ENCODE measurements around the gene ARHGDIA. TPM values are rescaled to one million over a fixed set of nuclear protein-coding genes. Genes with fewer than 3 reads are reported as not detected.
"Not testable (repeated sequence)": the region's sequence is repeated elsewhere in the genome, so short reads cannot be mapped to it uniquely, and the experiment has no call there.

Gene ARHGDIA
- 276 and 304 TPM in 2 replicates for total RNA-seq (2014; rRNA removed; shearing (Covaris generic))

DNA sequence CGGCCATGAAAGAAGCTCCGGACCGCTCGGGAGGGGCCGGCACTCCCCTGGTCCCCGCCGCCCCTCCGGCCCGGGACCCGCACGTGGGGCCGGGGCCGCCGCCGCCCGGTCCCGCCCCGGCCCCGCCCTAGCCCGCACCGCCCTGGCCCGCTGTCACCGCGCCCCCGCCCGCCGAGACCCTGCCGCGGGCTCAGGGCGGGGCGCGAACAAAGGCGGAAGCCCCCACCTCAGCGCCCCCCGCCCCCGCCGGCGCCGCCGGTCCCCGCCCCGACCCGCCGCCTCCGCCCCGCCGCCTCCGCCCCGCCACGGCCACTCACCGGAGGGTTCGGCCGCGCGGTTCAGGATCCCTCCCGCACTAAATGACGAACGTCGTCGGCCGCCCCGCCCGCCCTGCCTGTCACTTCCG lies at the start of gene ARHGDIA:
TSS of gene ARHGDIA (minus strand) at position 357 of the 406 bp plus-strand sequence. CDS start 1,407 bp downstream, outside the sequence.
- peaks cover 59% of the 10 kb centered on the region for H3K36me3 ChIP-seq
- DNase-seq (ENCODE audit: low read depth in 1 of 2, low spot score in 2 of 2), result no peak
- no peaks in the 10 kb centered on the region; the same call in 1 of the 2 replicates for H3K9me3 ChIP-seq (replicated peaks)
- no peaks in the 10 kb centered on the region for H3K27me3 ChIP-seq (replicated peaks)
- peak within 1 kb of the TSS; percentile 98 for H3K4me3 ChIP-seq
- peaks cover 50% of the 10 kb centered on the region for H3K4me1 ChIP-seq (replicated peaks)
- peak within 1 kb of the TSS; percentile 93 for H3K27ac ChIP-seq

DNA sequence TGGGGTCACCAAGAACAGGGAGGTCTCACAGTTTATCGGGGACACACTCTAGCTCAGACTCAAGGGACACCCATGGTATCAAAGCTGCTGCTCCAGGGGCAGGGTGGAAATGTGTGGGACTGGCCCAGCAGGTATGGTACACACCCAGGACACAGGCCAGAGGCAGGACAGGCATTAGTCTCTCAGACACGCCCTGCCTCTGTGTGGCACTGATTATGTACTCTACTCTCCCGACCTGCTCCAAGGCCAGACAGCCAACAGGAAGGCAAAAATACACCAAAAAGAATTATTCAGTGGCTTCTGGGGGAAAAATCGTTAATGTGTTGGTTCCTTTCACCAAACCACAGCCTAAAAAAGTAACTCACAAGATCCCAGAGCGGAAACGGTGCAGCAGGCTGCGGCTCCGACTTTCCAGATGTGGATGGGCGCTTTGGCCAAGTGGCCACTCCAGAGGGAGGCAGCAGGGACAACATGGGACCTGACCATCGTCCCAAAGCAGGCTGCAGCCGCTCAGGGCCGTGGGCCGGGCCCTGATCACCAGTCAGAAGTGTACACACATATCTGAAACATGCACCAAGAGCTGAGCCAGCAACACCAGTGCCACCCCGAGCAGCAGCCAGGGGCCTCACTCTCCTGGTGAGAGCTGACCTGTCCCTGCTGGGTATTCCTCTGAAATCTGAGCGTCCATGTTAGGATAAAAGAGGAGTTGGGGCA lies 47.9 kb upstream of the ARHGDIA start:
- no peak for DNase-seq (ENCODE audit: low read depth in 1 of 2, low spot score in 2 of 2)
- Histone ChIP-seq H3K27me3 (replicated peaks) (no peaks in the 10 kb centered on the region), H3K36me3 (peaks cover 65% of the 10 kb centered on the region), H3K9me3 (replicated peaks) (no peaks in the 10 kb centered on the region), H3K4me3 (no peak overlapping the region), H3K27ac (no peak overlapping the region), H3K4me1 (replicated peaks) (peaks cover 17% of the 10 kb centered on the region)

DNA sequence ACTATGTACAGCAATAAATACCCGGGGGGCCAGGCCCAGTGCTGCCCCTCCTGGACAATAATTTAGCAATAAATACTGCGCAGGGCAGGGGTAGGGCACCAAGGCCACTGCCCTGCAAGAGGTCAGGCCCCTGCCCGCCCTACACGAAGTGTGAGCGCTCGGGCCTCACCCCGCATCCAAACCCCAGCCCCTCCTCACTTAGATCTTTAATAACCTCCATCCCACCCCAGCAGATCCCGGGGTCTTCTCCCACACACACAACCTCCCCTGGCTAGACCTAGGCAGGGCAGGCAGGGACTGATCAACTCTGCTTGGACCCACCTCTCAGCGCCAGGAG lies 47.2 kb upstream of the ARHGDIA start:
- H3K27me3 ChIP-seq (replicated peaks); DNase-seq (ENCODE audit: low read depth in 1 of 2, low spot score in 2 of 2); H3K9me3 ChIP-seq (replicated peaks); H3K27ac ChIP-seq: not testable (repeated sequence)
- Histone ChIP-seq H3K4me1 (replicated peaks) (peaks cover 10% of the 10 kb centered on the region), H3K4me3 (peak overlapping the region; percentile 97), H3K36me3 (peaks cover 72% of the 10 kb centered on the region)

DNA sequence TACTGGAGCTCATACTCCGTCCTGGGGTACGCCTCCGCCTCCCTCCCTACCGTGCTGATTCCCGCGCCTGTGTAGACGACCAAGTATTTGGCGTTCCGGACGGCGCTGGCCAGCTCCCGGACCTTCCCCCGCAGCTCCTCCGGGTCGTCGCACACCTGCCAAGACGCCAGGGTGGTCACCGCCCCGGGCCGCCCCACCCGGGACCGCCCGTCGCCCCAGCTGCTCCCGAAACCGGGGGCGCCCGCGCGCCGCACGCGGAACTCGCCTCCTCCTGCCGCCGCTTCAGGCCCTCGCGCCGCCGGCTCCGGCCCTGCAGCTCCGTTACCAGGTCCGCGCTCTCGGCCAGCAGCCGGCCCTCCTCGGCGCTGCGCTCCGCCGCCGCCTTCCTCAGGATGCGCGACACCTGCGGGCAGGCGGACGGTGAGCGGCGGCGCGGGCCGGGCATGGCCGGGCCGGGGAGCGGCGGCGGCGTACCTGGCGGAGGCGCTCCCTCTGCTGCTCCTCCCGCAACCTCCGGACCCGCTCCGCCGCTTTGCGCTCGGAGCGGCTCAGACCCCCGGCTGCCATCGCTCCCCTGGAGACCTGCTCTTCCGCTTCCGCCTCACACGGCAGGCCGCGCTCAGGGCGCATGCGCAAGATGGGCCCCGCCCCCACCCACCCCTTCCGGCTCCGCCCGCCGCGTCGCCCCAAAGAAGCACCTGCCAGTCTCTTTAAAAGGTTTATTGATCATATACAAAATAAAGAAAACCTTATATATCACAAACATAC lies 46.6 kb upstream of the ARHGDIA start, which contains the start of gene SIRT7:
TSS of gene SIRT7 (minus strand) at position 612 of the 768 bp plus-strand sequence. CDS start at position 567, 45 bp downstream.
- Histone ChIP-seq H3K4me3 (peak within 1 kb of the TSS; percentile 97), H3K36me3 (peaks cover 76% of the 10 kb centered on the region), H3K9me3 (replicated peaks) (no peaks in the 10 kb centered on the region), H3K4me1 (replicated peaks) (peaks cover 9% of the 10 kb centered on the region), H3K27ac (no peak within 1 kb of the TSS), H3K27me3 (replicated peaks) (no peaks in the 10 kb centered on the region)
- peak; percentile 80 to 84 for DNase-seq (ENCODE audit: low read depth in 1 of 2, low spot score in 2 of 2)

DNA sequence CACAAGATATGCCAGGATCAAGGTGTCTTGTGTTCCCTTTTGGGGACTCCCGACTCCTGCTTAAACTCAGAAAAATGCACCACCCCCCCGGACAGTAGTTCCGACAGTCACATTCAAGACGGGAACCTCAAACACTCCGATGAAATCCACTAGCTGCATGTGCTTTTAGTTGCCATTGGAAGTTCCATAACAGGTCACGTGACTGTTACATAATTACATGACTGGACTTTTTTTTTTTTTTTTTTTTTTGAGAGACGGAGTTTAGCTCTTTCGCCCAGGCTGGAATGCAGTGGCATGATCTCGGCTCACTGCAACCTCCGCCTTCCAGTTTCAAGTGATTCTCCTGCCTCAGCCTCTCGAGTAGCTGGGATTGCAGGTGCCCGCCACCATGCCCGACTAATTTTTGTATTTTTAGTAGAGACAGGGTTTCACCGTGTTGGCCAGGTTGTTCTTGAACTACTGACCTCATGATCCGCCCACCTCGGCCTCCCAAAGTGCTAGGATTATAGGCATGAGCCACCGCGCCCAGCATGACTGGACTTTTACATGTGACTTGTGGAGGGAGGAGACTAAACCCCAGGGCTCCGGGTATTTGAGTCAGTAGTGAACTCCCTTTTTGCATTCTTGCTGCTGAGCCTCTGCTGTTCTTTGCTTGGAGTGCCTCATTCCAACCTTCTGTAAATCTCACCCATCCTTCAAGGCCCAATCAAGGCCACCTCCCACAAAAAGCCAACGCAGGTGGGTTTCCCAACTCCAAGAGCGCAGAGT lies 45.3 kb upstream of the ARHGDIA start:
- H3K27ac ChIP-seq, result no peak overlapping the region
- peak overlapping the region; percentile 97; the same call in 1 of the 2 replicates for H3K4me3 ChIP-seq
- no peaks in the 10 kb centered on the region for H3K9me3 ChIP-seq (replicated peaks)
- DNase-seq (ENCODE audit: low read depth in 1 of 2, low spot score in 2 of 2), result no peak
- no peaks in the 10 kb centered on the region for H3K27me3 ChIP-seq (replicated peaks)
- peaks cover 13% of the 10 kb centered on the region for H3K4me1 ChIP-seq (replicated peaks)
- H3K36me3 ChIP-seq, result peaks cover 78% of the 10 kb centered on the region

DNA sequence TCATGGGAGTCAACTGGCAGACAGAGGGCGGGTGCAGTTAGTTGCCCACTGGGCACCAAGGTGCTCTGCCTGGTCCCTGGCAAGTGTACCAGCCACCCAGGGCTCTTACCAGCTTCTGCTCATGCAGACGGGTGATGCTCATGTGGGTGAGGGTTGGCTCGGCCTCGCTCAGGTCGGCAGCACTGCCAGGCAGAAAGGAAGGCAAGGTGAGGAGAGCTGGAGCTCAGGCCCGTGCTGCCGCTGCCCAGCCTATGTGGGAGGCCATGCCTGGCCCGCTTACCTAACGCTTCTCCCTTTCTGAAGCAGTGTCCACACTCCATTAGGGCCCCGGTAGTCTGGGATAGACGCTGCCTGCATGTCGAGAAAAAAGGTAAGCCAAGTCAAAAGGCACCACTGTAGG lies 44.2 kb upstream of the ARHGDIA start:
- no peak overlapping the region for H3K4me3 ChIP-seq
- peaks cover 21% of the 10 kb centered on the region for H3K4me1 ChIP-seq (replicated peaks)
- H3K36me3 ChIP-seq, result peaks cover 76% of the 10 kb centered on the region
- H3K27me3 ChIP-seq (replicated peaks), result no peaks in the 10 kb centered on the region
- H3K27ac ChIP-seq, result no peak overlapping the region
- no peak for DNase-seq (ENCODE audit: low read depth in 1 of 2, low spot score in 2 of 2)
- peaks cover 2% of the 10 kb centered on the region; the same call in 1 of the 2 replicates for H3K9me3 ChIP-seq (replicated peaks)

DNA sequence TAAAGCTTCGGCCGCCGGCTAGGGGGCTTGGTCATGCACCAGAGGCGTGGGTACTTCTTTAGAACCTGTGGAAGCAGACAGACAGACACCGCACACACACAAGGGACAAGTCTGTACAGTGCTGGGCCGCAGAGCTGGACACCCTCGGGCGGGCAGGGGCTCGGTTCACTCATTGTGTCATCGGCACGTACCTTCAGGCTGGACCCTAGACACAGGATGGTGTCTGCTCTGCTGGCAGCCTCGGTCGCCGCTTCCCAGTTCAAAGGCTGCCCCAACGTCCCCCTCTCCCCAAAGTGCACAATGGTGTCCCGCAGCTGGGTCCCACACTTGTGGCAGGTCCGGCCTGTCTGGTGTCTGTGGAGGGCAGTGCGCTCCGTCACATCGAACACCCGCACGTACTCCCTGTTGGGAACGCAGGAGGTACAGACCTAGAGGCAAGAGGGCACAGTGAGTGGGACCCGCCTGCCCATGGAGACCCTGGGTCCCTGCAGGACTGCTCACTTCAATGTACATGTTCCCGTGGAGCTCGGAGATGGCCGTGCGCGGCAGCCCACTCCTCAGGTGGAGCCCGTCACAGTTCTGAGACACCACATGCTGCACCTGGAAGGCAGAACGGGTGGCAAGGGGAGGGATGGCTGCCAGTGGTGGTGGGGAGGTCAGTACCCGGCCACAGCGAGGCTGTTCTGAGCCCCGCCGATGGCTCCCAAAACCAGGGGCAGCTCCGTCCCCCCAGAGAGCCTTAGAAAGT lies 43.1 kb upstream of the ARHGDIA start:
- Histone ChIP-seq H3K9me3 (replicated peaks) (peaks cover 2% of the 10 kb centered on the region; the same call in 1 of the 2 replicates), H3K36me3 (peaks cover 68% of the 10 kb centered on the region), H3K27me3 (replicated peaks) (no peaks in the 10 kb centered on the region), H3K27ac (no peak overlapping the region), H3K4me1 (replicated peaks) (peaks cover 26% of the 10 kb centered on the region), H3K4me3 (no peak overlapping the region)
- DNase-seq (ENCODE audit: low read depth in 1 of 2, low spot score in 2 of 2), result no peak

DNA sequence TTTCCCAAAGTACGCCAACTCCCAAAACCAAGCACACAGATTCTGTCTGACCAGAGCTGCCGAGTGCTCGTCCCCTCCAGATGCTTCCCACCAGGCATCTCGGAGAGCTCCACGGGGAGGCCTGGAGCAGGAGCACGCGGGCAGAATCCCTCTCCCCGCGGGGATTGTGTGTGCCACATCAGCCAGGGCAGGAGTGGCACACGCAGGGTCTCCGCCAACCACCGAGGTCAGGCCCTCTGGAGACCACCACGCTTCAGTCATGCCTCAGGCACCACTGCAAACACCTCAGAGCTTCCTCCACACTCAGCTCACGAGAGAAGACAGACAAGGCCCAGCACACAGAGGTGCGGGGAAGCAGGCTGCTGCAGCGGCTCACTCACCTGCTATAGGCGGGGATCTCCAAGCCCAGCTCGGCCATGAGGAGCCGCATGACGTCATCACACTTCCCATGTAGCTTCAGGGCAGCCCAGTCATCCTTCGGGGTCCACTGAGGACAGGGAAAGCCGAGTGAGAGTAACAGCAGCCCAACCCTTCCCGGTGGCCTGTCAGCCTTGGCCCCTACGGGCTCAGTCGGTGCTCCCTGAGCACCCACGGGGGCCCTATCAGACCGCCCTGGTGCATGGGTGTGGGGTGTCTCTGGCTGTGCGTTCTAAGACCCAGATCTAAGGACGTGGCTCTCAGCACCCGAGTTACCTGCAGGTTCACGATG lies 42.4 kb upstream of the ARHGDIA start:
- H3K27me3 ChIP-seq (replicated peaks), result no peaks in the 10 kb centered on the region
- no peak overlapping the region for H3K4me3 ChIP-seq
- H3K36me3 ChIP-seq, result peaks cover 72% of the 10 kb centered on the region
- H3K9me3 ChIP-seq (replicated peaks), result peaks cover 2% of the 10 kb centered on the region; the same call in 1 of the 2 replicates
- DNase-seq (ENCODE audit: low read depth in 1 of 2, low spot score in 2 of 2), result no peak
- H3K27ac ChIP-seq, result no peak overlapping the region
- peaks cover 26% of the 10 kb centered on the region for H3K4me1 ChIP-seq (replicated peaks)

DNA sequence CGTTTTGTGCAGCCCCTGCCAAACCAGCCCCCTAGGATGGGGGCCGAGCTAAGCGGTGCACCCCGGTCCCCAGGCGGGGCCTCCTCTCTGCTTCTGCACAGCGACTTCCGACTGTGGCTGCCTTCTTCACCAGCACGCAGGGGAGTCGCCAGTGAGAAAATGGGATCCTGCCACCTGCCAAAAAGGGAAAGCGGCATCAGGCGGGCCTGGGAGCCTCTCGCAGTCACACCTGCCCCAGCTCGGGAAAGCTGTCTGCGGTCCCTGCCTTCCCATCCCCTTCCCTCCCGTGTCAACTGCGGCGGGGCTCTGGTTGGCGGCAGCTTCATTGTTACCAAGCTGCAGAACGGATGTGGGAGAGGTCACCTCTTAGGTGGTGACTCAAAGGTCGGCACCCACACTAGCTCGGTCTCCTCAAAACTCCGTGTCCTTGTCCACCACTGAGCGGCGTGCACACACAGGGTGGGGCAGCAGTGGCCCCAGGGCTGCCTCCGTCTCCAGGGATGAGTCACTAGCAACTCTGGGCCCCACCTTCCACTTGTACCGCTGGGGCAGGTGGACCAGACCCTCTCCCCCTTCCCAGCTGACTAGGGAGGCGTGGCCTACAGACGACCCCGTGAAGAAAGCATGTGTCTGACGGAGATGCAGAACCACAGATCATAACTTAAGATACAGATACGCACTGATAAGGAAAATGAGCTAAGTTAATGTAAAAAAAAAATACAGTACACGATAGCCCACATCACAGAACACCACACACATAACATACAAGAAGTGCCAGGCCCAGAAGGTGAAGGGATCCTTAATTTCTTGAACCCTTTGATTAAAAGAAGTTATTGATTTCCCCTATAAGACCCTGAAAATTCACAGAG lies 41.5 kb upstream of the ARHGDIA start:
- H3K4me1 ChIP-seq (replicated peaks), result peaks cover 26% of the 10 kb centered on the region
- peaks cover 2% of the 10 kb centered on the region; the same call in 1 of the 2 replicates for H3K9me3 ChIP-seq (replicated peaks)
- H3K36me3 ChIP-seq, result peaks cover 78% of the 10 kb centered on the region
- no peak for DNase-seq (ENCODE audit: low read depth in 1 of 2, low spot score in 2 of 2)
- H3K27ac ChIP-seq, result no peak overlapping the region
- H3K27me3 ChIP-seq (replicated peaks), result no peaks in the 10 kb centered on the region
- H3K4me3 ChIP-seq, result no peak overlapping the region

DNA sequence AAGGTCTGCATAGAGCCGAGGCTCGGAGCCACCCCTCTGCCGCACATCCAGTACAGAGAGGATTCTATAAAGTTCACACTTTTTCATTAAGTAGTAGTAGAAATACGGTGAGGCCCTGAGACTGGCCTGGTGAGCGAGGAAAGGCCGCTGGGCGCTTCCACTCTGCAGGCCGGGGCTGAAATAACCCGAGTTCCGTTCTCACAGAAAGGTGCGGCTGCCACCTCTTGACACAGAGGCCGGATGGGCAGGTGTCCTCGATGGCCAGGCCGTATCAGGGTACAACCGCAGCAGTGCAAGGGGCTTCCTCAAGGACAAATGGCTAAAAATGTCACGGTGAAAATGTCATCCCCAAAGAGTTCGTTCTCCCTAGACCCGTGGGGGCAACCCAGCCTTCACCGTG lies 40.8 kb upstream of the ARHGDIA start:
- Histone ChIP-seq H3K4me3 (no peak overlapping the region), H3K4me1 (replicated peaks) (peaks cover 23% of the 10 kb centered on the region), H3K36me3 (peaks cover 83% of the 10 kb centered on the region), H3K27me3 (replicated peaks) (no peaks in the 10 kb centered on the region), H3K27ac (no peak overlapping the region), H3K9me3 (replicated peaks) (peaks cover 2% of the 10 kb centered on the region; the same call in 1 of the 2 replicates)
- DNase-seq (ENCODE audit: low read depth in 1 of 2, low spot score in 2 of 2), result no peak

DNA sequence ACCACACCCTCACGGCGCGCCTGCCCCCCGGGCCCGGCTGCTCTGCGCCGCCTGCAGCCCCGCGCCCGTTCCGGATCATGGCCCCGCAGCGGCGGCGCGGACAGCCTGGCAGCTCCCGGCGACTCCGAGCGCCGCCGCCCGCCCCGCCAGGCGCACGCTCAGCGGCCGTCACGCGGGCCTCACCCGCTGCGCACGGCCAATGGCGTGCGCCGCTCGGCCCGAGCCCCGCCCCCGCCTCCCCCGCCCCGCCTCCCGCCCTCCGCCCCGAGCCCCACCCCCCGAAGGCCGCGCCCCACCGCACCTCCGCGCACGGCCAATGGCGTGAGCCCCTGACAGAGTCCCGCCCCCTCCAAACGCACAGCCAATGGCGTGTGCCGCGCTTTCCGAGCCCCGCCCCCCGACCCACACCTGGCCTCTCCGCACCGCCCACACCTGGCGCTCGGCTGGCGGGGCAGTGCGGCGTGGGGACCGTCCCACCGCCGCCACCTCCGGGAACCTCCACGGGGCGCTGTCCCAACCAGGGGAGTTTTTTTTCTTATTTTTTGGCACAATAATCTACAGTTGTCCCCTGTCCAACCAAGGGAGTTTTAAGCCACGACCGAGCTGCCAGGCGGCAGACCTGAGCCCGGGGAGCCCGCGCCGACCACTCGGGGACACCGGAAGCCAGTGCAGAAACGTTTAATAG lies 40.3 kb upstream of the ARHGDIA start, which contains the start of gene PCYT2:
TSS of gene PCYT2 (minus strand) at position 123 of the 685 bp plus-strand sequence. CDS start at position 79, 44 bp downstream.
- Histone ChIP-seq H3K4me1 (replicated peaks) (peaks cover 17% of the 10 kb centered on the region), H3K9me3 (replicated peaks) (peaks cover 2% of the 10 kb centered on the region; the same call in 1 of the 2 replicates), H3K27ac (no peak within 1 kb of the TSS; the same call in 1 of the 2 replicates), H3K4me3 (peak within 1 kb of the TSS; percentile 97), H3K36me3 (peaks cover 87% of the 10 kb centered on the region), H3K27me3 (replicated peaks) (no peaks in the 10 kb centered on the region)
- DNase-seq (ENCODE audit: low read depth in 1 of 2, low spot score in 2 of 2), result peak; percentile 52 to 95

Data from SJSA1 (cell line).